Lung (tissue), 12 donors: ENCODE measurements around the gene BRD4. TPM values are rescaled to one million over a fixed set of nuclear protein-coding genes. Genes with fewer than 3 reads are reported as not detected.
A peak's percentile ranks its signal among the peaks of the same experiment; 100 is the strongest.

ENCODE experiments used
- ATAC-seq: fragments of 200-7000 bp; cut with Tn5 transposase; one replicate; pipeline ENCODE4 v1.9.1; 2020; ENCODE audit warnings: moderate number of reproducible peaks; ENCODE audit not compliant: insufficient read depth, low FRiP score
- DNase-seq, 3 donors: peaks; one replicate each; pipeline ENCODE4 v3.0.0-alpha.2; 2013 to 2017
- H3K27ac ChIP-seq, 2 donors: one replicate each; pipeline ENCODE4 v1.5.1; 2013; ENCODE audit warnings: mild to moderate bottlenecking in 2 of 2, moderate library complexity in 2 of 2, control low read depth in 1 of 2, inconsistent platforms in 1 of 2, low read depth in 1 of 2, low read length in 1 of 2
- H3K27me3 ChIP-seq, 3 donors: one replicate each; pipeline ENCODE4 v1.5.1; 2013; ENCODE audit warnings: low read length in 2 of 3; ENCODE audit not compliant: control insufficient read depth in 3 of 3, insufficient read depth in 3 of 3
- H3K36me3 ChIP-seq, 4 donors: one replicate each; pipeline ENCODE4 v1.5.1; 2013; ENCODE audit warnings: low read length in 4 of 4, mild to moderate bottlenecking in 1 of 4, moderate library complexity in 1 of 4; ENCODE audit not compliant: control insufficient read depth in 4 of 4, insufficient read depth in 4 of 4
- H3K4me1 ChIP-seq, 5 donors: one replicate each; pipeline ENCODE4 v1.5.1; 2013; ENCODE audit warnings: low read length in 5 of 5, mild to moderate bottlenecking in 2 of 5, moderate library complexity in 1 of 5; ENCODE audit not compliant: control insufficient read depth in 5 of 5, insufficient read depth in 5 of 5
- H3K4me3 ChIP-seq: one replicate; pipeline ENCODE4 v1.5.1; 2013; ENCODE audit warnings: mild to moderate bottlenecking, control low read depth, moderate library complexity
- H3K9ac ChIP-seq, 2 donors: one replicate each; pipeline ENCODE4 v1.5.1; 2013; ENCODE audit warnings: low read length in 2 of 2, control low read depth in 1 of 2; ENCODE audit not compliant: insufficient read depth in 1 of 2
- H3K9me3 ChIP-seq, 4 donors: one replicate each; pipeline ENCODE4 v1.5.1; 2013; ENCODE audit warnings: low read length in 3 of 4, mild to moderate bottlenecking in 1 of 4, moderate library complexity in 1 of 4; ENCODE audit not compliant: control insufficient read depth in 4 of 4, insufficient read depth in 3 of 4
- WGBS, 2 donors: extraction: QIAGEN DNeasy Blood & Tissue Kit; methylation state at CpG; one replicate each; pipeline ENCODE4 v1.1.7; 2013; 5-methylcytosine and 5-hydroxymethylcytosine counted together
- polyA plus RNA-seq, 2 donors: library from polyadenylated mRNA; stranded (reverse); fragments of 200-250 nt; gene quantifications; one replicate each; pipeline ENCODE4 v1.2.1, GENCODE V29; 2013
- total RNA-seq, 2 donors: library from RNA; depleted of rRNA in 1 of 2; stranded (reverse); fragments of >200 nt in 1 of 2; gene quantifications; one replicate each; pipeline ENCODE4 v1.2.1, GENCODE V29; 2014 to 2021
- TF ChIP-seq, protein P1 (sequence below): IDR thresholded peaks from 2 replicates; pipeline ENCODE4 v1.5.1; 2012; ENCODE audit warnings: mild to moderate bottlenecking; ENCODE audit errors: control extremely low read depth, extremely low read depth
- donor health status: control.
- donor health status: control.
- donor health status: Bipolar disorder and iron deficiency.
- donor health status: healthy.
- donor health status: DM: yes; HTN: yes; CAD: no.

The BRD4 gene
- total and polyA plus RNA-seq, 4 donors, result 23.2 to 89.0 (median 37.7) TPM

GRCh38 chr19:15369594-15369891 lies 37.2 kb upstream of the BRD4 start:
- Histone ChIP-seq H3K4me3 (no peak overlapping the region), H3K27ac (no peak overlapping the region), H3K4me1 (peaks cover 0 to 8% (median 0%) of the 10 kb centered on the region in 5 donors), H3K9ac (no peak overlapping the region), H3K9me3 (no peaks in the 10 kb centered on the region), H3K36me3 (peaks cover 11 to 79% (median 45%) of the 10 kb centered on the region in 4 donors), H3K27me3 (no peaks in the 10 kb centered on the region)
- no peak for DNase-seq
- no peak for ATAC-seq
- WGBS, 2 donors, result 93 to 97% methylated on average over 9 of the region's 9 CpGs
- TF ChIP-seq, protein P1, sequence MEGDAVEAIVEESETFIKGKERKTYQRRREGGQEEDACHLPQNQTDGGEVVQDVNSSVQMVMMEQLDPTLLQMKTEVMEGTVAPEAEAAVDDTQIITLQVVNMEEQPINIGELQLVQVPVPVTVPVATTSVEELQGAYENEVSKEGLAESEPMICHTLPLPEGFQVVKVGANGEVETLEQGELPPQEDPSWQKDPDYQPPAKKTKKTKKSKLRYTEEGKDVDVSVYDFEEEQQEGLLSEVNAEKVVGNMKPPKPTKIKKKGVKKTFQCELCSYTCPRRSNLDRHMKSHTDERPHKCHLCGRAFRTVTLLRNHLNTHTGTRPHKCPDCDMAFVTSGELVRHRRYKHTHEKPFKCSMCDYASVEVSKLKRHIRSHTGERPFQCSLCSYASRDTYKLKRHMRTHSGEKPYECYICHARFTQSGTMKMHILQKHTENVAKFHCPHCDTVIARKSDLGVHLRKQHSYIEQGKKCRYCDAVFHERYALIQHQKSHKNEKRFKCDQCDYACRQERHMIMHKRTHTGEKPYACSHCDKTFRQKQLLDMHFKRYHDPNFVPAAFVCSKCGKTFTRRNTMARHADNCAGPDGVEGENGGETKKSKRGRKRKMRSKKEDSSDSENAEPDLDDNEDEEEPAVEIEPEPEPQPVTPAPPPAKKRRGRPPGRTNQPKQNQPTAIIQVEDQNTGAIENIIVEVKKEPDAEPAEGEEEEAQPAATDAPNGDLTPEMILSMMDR, result no peak

DNA sequence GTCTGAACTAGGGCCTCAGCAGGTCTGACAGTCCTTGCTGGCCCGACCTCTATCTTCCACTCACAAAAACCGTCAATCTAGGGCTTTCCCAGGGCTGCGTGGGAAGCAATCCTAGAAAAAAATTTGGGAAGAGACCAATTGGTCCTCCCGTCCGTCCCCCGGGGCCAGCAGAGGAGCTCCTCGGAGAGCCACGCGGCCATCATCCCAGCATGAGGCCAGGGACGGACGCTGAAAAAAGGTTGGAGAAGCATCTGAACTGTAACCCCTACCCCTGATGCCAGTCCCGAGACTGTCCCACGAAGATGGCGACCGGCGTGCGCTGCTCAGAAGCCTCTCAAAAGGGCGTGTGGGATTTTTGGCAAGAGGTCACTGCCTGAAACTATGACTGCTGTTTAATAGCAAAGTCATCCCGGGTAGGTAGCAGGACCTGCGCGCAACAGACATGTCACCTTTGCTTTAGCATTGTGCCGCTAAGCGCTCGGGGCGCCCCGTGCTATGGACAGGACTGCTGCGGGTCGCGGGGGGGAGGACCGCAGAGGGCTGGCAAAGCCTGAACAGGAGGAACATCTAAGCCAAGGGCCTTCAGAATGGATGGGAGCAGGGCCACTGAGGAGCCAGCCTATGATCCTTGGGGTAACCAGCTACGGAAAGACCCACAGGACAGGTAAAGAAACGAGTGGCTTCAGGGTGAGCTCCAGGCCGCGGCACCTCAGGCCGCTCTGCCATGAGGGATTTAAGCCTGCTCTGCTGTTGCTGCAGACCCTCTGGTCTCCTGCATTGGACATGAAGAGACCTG lies 36.7 kb upstream of the BRD4 start:
- TF ChIP-seq, protein P1, result no peak
- 95 to 96% methylated on average over 35 of the region's 35 CpGs for WGBS, 2 donors
- Histone ChIP-seq H3K36me3 (peaks cover 11 to 76% (median 47%) of the 10 kb centered on the region in 4 donors), H3K4me1 (peaks cover 0 to 3% (median 0%) of the 10 kb centered on the region in 5 donors), H3K9ac (no peak overlapping the region), H3K27ac (no peak overlapping the region), H3K27me3 (no peaks in the 10 kb centered on the region), H3K4me3 (no peak overlapping the region), H3K9me3 (no peaks in the 10 kb centered on the region)
- no peak for DNase-seq
- no peak for ATAC-seq

GRCh38 chr19:15368051-15368632 lies 35.8 kb upstream of the BRD4 start:
- H3K36me3 ChIP-seq, result peaks cover 11 to 68% (median 45%) of the 10 kb centered on the region in 4 donors

More at GRCh38 chr19:15368051-15368632, 35.8 kb upstream of the BRD4 start:
- Histone ChIP-seq H3K27me3 (no peaks in the 10 kb centered on the region), H3K9ac (no peak overlapping the region), H3K4me3 (no peak overlapping the region), H3K27ac (peak overlapping the region in 1 of 2 donors; percentile 56), H3K9me3 (no peaks in the 10 kb centered on the region), H3K4me1 (no peaks in the 10 kb centered on the region)
- TF ChIP-seq, protein P1, result no peak
- no peak for DNase-seq
- ATAC-seq, result no peak
- 95 to 97% methylated on average over 24 of the region's 24 CpGs for WGBS, 2 donors
